ENCODE results near the gene ERAL1.
"Not testable (repeated sequence)": the region's sequence is repeated elsewhere in the genome, so short reads cannot be mapped to it uniquely, and the experiment has no call there.

ERAL1 gene

GRCh38 chr17:28854457-28855335, at the start of gene ERAL1:
Gene ERAL1 (plus strand): TSS chr17:28855016. CDS start chr17:28855035, 19 bp downstream.
- DNase-seq, result peak; percentile 85 to 94

GRCh38 chr17:28807925-28808634, 46.7 kb upstream of the ERAL1 start:
- peak; percentile 50 for DNase-seq

- DNase-seq, result no peak
Measured at GRCh38 chr17:28810437-28810836, 44.4 kb upstream of the ERAL1 start.

GRCh38 chr17:28811651-28812090, 43.1 kb upstream of the ERAL1 start:
- peak in 1 of 2 experiments; percentile 31 for DNase-seq

GRCh38 chr17:28812091-28812747, 42.6 kb upstream of the ERAL1 start:
- DNase-seq, result peak; percentile 97 to 98

- peak; percentile 68 to 71 for DNase-seq
Measured at GRCh38 chr17:28812748-28813377, 42.0 kb upstream of the ERAL1 start.

- no peak for DNase-seq
Measured at GRCh38 chr17:28816540-28816939, 38.3 kb upstream of the ERAL1 start.

GRCh38 chr17:28818819-28819221, 36.0 kb upstream of the ERAL1 start:
- DNase-seq, result no peak

GRCh38 chr17:28819582-28819981, 35.2 kb upstream of the ERAL1 start:
- no peak for DNase-seq

GRCh38 chr17:28827672-28828071, 27.1 kb upstream of the ERAL1 start:
- DNase-seq, result no peak

- DNase-seq, result no peak
Measured at GRCh38 chr17:28828294-28829040, 26.3 kb upstream of the ERAL1 start.

- DNase-seq, result no peak
Measured at GRCh38 chr17:28834420-28834819, 20.4 kb upstream of the ERAL1 start.

- DNase-seq, result not testable (repeated sequence)
Measured at GRCh38 chr17:28836541-28836940, 18.3 kb upstream of the ERAL1 start.

- DNase-seq, result no peak
Measured at GRCh38 chr17:28839221-28839620, 15.6 kb upstream of the ERAL1 start.

- DNase-seq, result no peak
Measured at GRCh38 chr17:28841901-28842281, 12.9 kb upstream of the ERAL1 start.

- DNase-seq, result peak; percentile 79 to 81
Measured at GRCh38 chr17:28842282-28843012, 12.4 kb upstream of the ERAL1 start, which contains the start of gene FAM222B. Gene FAM222B (minus strand): TSS chr17:28842790. CDS start chr17:28766667, 76,123 bp downstream.

GRCh38 chr17:28843816-28844148, 11.0 kb upstream of the ERAL1 start:
- DNase-seq, result no peak

- no peak for DNase-seq
Measured at GRCh38 chr17:28846231-28846630, 8.6 kb upstream of the ERAL1 start.

GRCh38 chr17:28846699-28847098, 8.1 kb upstream of the ERAL1 start:
- DNase-seq, result not testable (repeated sequence)

- peak; percentile 69 to 89 for DNase-seq
Measured at GRCh38 chr17:28848667-28849066, 6.1 kb upstream of the ERAL1 start.

GRCh38 chr17:28849281-28849680, 5.5 kb upstream of the ERAL1 start:
- DNase-seq, result peak; percentile 71 to 72

All from AML-193 (cell line).